ENCODE results near the gene CCDC107. TPM values are rescaled to one million over a fixed set of nuclear protein-coding genes. Genes with fewer than 3 reads are reported as not detected.

Gene CCDC107
- total and polyA plus RNA-seq, 2 experiments from 2014 or later, result 12.1 to 42.2 TPM

- Histone ChIP-seq H3K79me2 (no peaks in the 10 kb centered on the region), H3K36me3 (replicated peaks; ENCODE audit: insufficient read depth, low read depth) (no peaks in the 10 kb centered on the region), H3K4me3 (no peak overlapping the region), H2AFZ (no peak overlapping the region), H3K27ac (no peak overlapping the region), H3K4me1 (ENCODE audit: insufficient read depth) (peaks cover 20% of the 10 kb centered on the region), H3K27me3 (no peaks in the 10 kb centered on the region), H4K20me1 (ENCODE audit: insufficient read depth, poor library complexity, severe bottlenecking) (no peaks in the 10 kb centered on the region), H3K4me2 (no peak overlapping the region), H3K9me3 (ENCODE audit: low read depth) (no peaks in the 10 kb centered on the region), H3K9me2 (replicated peaks; ENCODE audit: insufficient read depth) (no peaks in the 10 kb centered on the region)
- WGBS (ENCODE audit: low lambda C conversion rate, missing lambda C conversion rate), result 95% methylated on average over 1 of the region's 1 CpG
- no peak for DNase-seq (ENCODE audit: low spot score)
- TF ChIP-seq EZH2 (IDR thresholded peaks at IDR 0.05; ENCODE audit: borderline replicate concordance), result no peak
- TF ChIP-seq CTCF (IDR thresholded peaks at IDR 0.05; ENCODE audit: poor library complexity), result no peak
- no peak for TF ChIP-seq EZH2phosphoT487 (IDR thresholded peaks at IDR 0.05; ENCODE audit: low read depth, severe bottlenecking, unreplicated experiment)
Observed at GRCh38 chr9:35666045-35666444, 8.0 kb downstream of the CCDC107 start.

GRCh38 chr9:35666549-35666948 is 8.5 kb downstream of the CCDC107 start:
- peaks cover 20% of the 10 kb centered on the region for H3K4me1 ChIP-seq (ENCODE audit: insufficient read depth)
- no peak overlapping the region for H3K27ac ChIP-seq
- no peak for TF ChIP-seq CTCF (IDR thresholded peaks at IDR 0.05; ENCODE audit: poor library complexity)
- no peak for TF ChIP-seq EZH2phosphoT487 (IDR thresholded peaks at IDR 0.05; ENCODE audit: low read depth, severe bottlenecking, unreplicated experiment)
- no peak for TF ChIP-seq EZH2 (IDR thresholded peaks at IDR 0.05; ENCODE audit: borderline replicate concordance)
- 90% methylated on average over 5 of the region's 5 CpGs for WGBS (ENCODE audit: low lambda C conversion rate, missing lambda C conversion rate)
- no peaks in the 10 kb centered on the region for H3K36me3 ChIP-seq (replicated peaks; ENCODE audit: insufficient read depth, low read depth)
- no peak overlapping the region for H3K4me3 ChIP-seq
- no peak overlapping the region for H2AFZ ChIP-seq
- H3K27me3 ChIP-seq, result no peaks in the 10 kb centered on the region
- DNase-seq (ENCODE audit: low spot score), result no peak
- H4K20me1 ChIP-seq (ENCODE audit: insufficient read depth, poor library complexity, severe bottlenecking), result no peaks in the 10 kb centered on the region
- H3K4me2 ChIP-seq, result no peak overlapping the region
- no peaks in the 10 kb centered on the region for H3K79me2 ChIP-seq
- H3K9me3 ChIP-seq (ENCODE audit: low read depth), result no peaks in the 10 kb centered on the region
- no peaks in the 10 kb centered on the region for H3K9me2 ChIP-seq (replicated peaks; ENCODE audit: insufficient read depth)

GRCh38 chr9:35667939-35668338 is 9.8 kb downstream of the CCDC107 start:
- Histone ChIP-seq H3K4me2 (no peak overlapping the region), H3K9me3 (ENCODE audit: low read depth) (no peaks in the 10 kb centered on the region), H2AFZ (no peak overlapping the region), H3K79me2 (no peaks in the 10 kb centered on the region), H3K4me3 (no peak overlapping the region), H3K27ac (no peak overlapping the region), H3K4me1 (ENCODE audit: insufficient read depth) (peaks cover 20% of the 10 kb centered on the region), H3K36me3 (replicated peaks; ENCODE audit: insufficient read depth, low read depth) (no peaks in the 10 kb centered on the region), H3K9me2 (replicated peaks; ENCODE audit: insufficient read depth) (no peaks in the 10 kb centered on the region), H4K20me1 (ENCODE audit: insufficient read depth, poor library complexity, severe bottlenecking) (no peaks in the 10 kb centered on the region), H3K27me3 (no peaks in the 10 kb centered on the region)
- no peak for DNase-seq (ENCODE audit: low spot score)
- TF ChIP-seq EZH2phosphoT487 (IDR thresholded peaks at IDR 0.05; ENCODE audit: low read depth, severe bottlenecking, unreplicated experiment) (no peak), CTCF (IDR thresholded peaks at IDR 0.05; ENCODE audit: poor library complexity) (no peak), EZH2 (IDR thresholded peaks at IDR 0.05; ENCODE audit: borderline replicate concordance) (no peak)
- 98% methylated on average over 3 of the region's 3 CpGs for WGBS (ENCODE audit: low lambda C conversion rate, missing lambda C conversion rate)

All from hepatocyte (in vitro differentiated cells).